ENCODE results near the gene SLC24A3.

The SLC24A3 gene

GRCh38 chr20:19457611-19458010 lies 245.2 kb downstream of the SLC24A3 start:
- DNase-seq (ENCODE audit: low read depth in 2 of 2) = no peak

GRCh38 chr20:19460386-19460785 lies 247.9 kb downstream of the SLC24A3 start:
- DNase-seq (ENCODE audit: low read depth in 2 of 2) = no peak

GRCh38 chr20:19462491-19462890 lies 250.0 kb downstream of the SLC24A3 start:
- no peak for DNase-seq (ENCODE audit: low read depth in 2 of 2)

GRCh38 chr20:19463597-19463996 lies 251.2 kb downstream of the SLC24A3 start:
- no peak for DNase-seq (ENCODE audit: low read depth in 2 of 2)

GRCh38 chr20:19465536-19465935 lies 253.1 kb downstream of the SLC24A3 start:
- DNase-seq (ENCODE audit: low read depth in 2 of 2) = no peak

GRCh38 chr20:19466206-19466928 lies 253.9 kb downstream of the SLC24A3 start:
- no peak for DNase-seq (ENCODE audit: low read depth in 2 of 2)

- DNase-seq (ENCODE audit: low read depth in 2 of 2) = no peak
These were observed 260.9 kb downstream of the SLC24A3 start for GRCh38 chr20:19473216-19473921.

- DNase-seq (ENCODE audit: low read depth in 2 of 2) = no peak
These were observed 261.5 kb downstream of the SLC24A3 start for GRCh38 chr20:19473922-19474286.

GRCh38 chr20:19478320-19478895 lies 266.0 kb downstream of the SLC24A3 start:
- no peak for DNase-seq (ENCODE audit: low read depth in 2 of 2)

GRCh38 chr20:19482726-19483125 lies 270.3 kb downstream of the SLC24A3 start:
- no peak for DNase-seq (ENCODE audit: low read depth in 2 of 2)

- no peak for DNase-seq (ENCODE audit: low read depth in 2 of 2)
These were observed 270.9 kb downstream of the SLC24A3 start for GRCh38 chr20:19483309-19483708.

- DNase-seq (ENCODE audit: low read depth in 2 of 2) = no peak
These were observed 274.0 kb downstream of the SLC24A3 start for GRCh38 chr20:19486446-19486845.

GRCh38 chr20:19487420-19487819 lies 275.0 kb downstream of the SLC24A3 start:
- no peak for DNase-seq (ENCODE audit: low read depth in 2 of 2)

- DNase-seq (ENCODE audit: low read depth in 2 of 2) = no peak
These were observed 278.8 kb downstream of the SLC24A3 start for GRCh38 chr20:19491241-19491640.

- no peak for DNase-seq (ENCODE audit: low read depth in 2 of 2)
These were observed 279.7 kb downstream of the SLC24A3 start for GRCh38 chr20:19492116-19492515.

- DNase-seq (ENCODE audit: low read depth in 2 of 2) = no peak
These were observed 280.4 kb downstream of the SLC24A3 start for GRCh38 chr20:19492687-19493336.

- DNase-seq (ENCODE audit: low read depth in 2 of 2) = no peak
These were observed 281.5 kb downstream of the SLC24A3 start for GRCh38 chr20:19493794-19494495.

GRCh38 chr20:19495905-19496703 lies 283.7 kb downstream of the SLC24A3 start:
- no peak for DNase-seq (ENCODE audit: low read depth in 2 of 2)

- no peak for DNase-seq (ENCODE audit: low read depth in 2 of 2)
These were observed 284.6 kb downstream of the SLC24A3 start for GRCh38 chr20:19497064-19497463.

GRCh38 chr20:19498756-19499155 lies 286.3 kb downstream of the SLC24A3 start:
- no peak for DNase-seq (ENCODE audit: low read depth in 2 of 2)

- no peak for DNase-seq (ENCODE audit: low read depth in 2 of 2)
These were observed 289.2 kb downstream of the SLC24A3 start for GRCh38 chr20:19501476-19502115.

All from stimulated activated CD8-positive, alpha-beta memory T cell treated with anti-CD3 and anti-CD28 coated beads, Interleukin-7, amount 100 ng/mL, for 1 hour (primary cell).